ENCODE results near the gene OR52H1.
"Not testable (repeated sequence)": the region's sequence is repeated elsewhere in the genome, so short reads cannot be mapped to it uniquely, and the experiment has no call there.

The OR52H1 gene

DNA sequence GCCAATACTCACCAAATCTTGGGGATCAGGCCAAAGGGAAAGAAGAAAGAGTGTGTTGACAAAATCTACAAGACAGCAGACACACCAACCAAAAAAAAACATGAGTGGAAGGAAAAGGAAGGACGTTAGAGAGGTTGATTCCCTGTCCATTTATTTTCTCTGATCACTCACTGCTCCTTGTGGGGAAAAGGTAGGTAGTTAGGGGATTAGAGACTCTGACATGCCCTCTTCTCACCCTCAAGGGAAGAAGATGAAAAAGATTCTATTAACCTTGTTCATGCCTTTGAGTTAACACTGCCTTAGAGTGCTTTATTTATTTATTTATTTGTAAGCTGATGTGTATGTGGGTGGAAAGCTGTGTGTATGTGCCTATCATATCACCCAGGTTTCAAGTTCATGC, at the start of gene OR52H1:
TSS of gene OR52H1 (minus strand) at position 101 of the 400 bp plus-strand sequence. CDS start 3,035 bp downstream, outside the sequence.
- H3K27ac Mint-ChIP-seq (ENCODE audit: low read depth), result no peak within 1 kb of the TSS
- no peaks in the 10 kb centered on the region for H3K9me3 Mint-ChIP-seq
- no peak within 1 kb of the TSS for H3K4me3 Mint-ChIP-seq
- no peaks in the 10 kb centered on the region for H3K36me3 Mint-ChIP-seq (ENCODE audit: insufficient read depth)
- ATAC-seq (replicated peaks; ENCODE audit: extremely low read depth, poor library complexity, severe bottlenecking) (no peak), DNase-seq (ENCODE audit: low spot score in 2 of 2) (no peak)
- H3K27me3 Mint-ChIP-seq, result peaks cover 25% of the 10 kb centered on the region
- no peaks in the 10 kb centered on the region for H3K4me1 Mint-ChIP-seq

DNA sequence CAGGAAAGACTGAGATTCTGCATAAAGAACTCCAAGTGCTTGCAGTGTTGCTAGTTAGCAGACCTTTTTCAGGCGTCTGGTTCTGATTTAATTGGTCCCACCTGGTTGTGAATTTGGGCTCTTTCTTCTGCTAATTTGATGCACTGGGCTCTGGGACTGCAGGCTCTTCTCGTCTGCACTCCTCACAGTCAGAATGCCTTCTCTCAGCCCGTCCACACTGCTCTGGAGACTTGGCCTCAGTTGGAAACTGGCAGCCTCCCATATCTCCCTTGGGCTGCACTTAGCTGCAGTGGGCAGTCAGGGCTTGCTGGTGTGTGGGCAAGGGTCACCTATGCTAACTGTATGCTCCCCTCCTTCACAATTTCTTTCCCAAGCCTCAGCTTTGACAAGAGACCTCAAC, 49.6 kb upstream of the OR52H1 start:
- H3K4me3 Mint-ChIP-seq, result no peak overlapping the region
- H3K27ac Mint-ChIP-seq (ENCODE audit: low read depth), result no peak overlapping the region
- no peaks in the 10 kb centered on the region for H3K9me3 Mint-ChIP-seq
- peaks cover 1% of the 10 kb centered on the region for H3K36me3 Mint-ChIP-seq (ENCODE audit: insufficient read depth)
- H3K4me1 Mint-ChIP-seq, result no peaks in the 10 kb centered on the region
- DNase-seq (ENCODE audit: low spot score in 2 of 2) (no peak), ATAC-seq (replicated peaks; ENCODE audit: extremely low read depth, poor library complexity, severe bottlenecking) (no peak)
- H3K27me3 Mint-ChIP-seq, result peaks cover 25% of the 10 kb centered on the region

DNA sequence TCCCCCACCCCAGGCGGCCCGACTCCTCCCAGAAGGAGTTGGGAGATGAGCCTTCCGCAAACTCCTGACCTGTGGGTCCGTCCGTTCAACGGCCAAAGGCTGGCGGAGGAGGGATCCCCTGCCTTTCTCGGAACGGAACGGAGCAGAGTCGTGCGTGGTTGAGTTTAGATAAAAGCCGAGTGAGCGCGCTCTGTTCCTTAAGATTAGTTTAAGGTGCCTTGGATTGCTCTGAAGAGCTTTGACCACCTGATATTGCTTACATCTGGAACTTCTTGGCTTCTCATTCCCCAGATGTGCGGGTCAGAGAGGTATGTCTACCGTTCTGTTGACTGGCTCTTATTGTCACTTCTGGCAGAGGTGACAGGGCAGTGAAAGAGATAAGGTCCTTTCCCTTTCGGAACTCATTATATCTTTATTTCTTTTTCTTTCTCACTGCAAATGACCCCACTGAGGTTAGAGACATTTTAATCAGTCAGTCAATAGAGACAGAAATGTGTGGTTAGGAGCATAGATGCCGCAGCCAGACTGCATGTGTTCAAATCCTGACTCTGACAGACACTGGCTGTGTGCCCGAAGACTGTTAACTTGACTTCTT, 48.4 kb upstream of the OR52H1 start, which contains the start of gene TRIM6:
TSS of gene TRIM6 (plus strand) at position 31 of the 595 bp plus-strand sequence. CDS start at position 292, 261 bp downstream.
- peak within 1 kb of the TSS; percentile 53 for H3K4me3 Mint-ChIP-seq
- H3K36me3 Mint-ChIP-seq (ENCODE audit: insufficient read depth), result peaks cover 1% of the 10 kb centered on the region
- no peak within 1 kb of the TSS for H3K27ac Mint-ChIP-seq (ENCODE audit: low read depth)
- H3K4me1 Mint-ChIP-seq, result no peaks in the 10 kb centered on the region
- ATAC-seq (replicated peaks; ENCODE audit: extremely low read depth, poor library complexity, severe bottlenecking), result no peak
- no peaks in the 10 kb centered on the region for H3K9me3 Mint-ChIP-seq
- no peak for DNase-seq (ENCODE audit: low spot score in 2 of 2)
- peaks cover 25% of the 10 kb centered on the region for H3K27me3 Mint-ChIP-seq

DNA sequence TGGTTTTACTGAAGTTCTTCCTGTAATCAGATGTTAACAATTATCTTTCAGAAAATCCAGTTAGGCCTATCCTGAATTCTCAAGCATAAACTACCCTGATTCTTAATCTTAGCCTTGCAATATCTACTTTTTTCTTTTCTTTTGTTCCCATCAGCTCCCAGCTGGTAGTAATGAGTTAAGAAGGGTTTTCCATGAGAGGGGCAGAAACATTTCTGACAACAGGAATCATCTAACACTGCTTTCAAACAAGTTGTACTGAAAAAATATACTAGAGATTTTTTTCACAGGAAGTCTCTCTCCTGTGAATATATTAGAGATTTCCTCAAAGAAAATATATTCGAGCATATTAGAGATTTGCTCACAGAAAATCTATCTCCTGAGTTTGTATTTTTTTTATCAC, 44.8 kb upstream of the OR52H1 start:
- no peak for ATAC-seq (replicated peaks; ENCODE audit: extremely low read depth, poor library complexity, severe bottlenecking)

DNA sequence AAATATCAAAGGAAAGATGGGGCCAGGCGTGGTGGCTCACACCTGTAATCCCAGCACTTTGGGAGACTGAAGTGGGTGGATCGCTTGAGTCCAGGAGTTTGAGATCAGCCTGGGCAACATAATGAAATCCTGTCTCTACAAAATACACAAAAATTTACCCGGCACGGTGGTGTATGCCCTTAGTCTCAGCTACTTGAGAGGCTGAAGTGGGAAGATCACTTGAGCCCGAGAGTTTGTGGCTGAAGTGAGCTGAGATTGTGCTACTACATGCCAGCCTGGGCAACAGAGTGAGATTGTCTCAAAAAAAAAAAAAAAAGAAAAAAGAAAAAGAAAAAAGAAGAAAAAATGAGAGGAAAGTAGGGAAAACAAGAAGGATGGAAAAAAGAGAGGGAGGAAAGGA, 44.3 kb upstream of the OR52H1 start:
- ATAC-seq (replicated peaks; ENCODE audit: extremely low read depth, poor library complexity, severe bottlenecking) (no peak), DNase-seq (ENCODE audit: low spot score in 2 of 2) (no peak)
- H3K9me3 Mint-ChIP-seq, result no peaks in the 10 kb centered on the region
- no peak overlapping the region for H3K4me3 Mint-ChIP-seq
- H3K36me3 Mint-ChIP-seq (ENCODE audit: insufficient read depth), result peaks cover 1% of the 10 kb centered on the region
- no peaks in the 10 kb centered on the region for H3K4me1 Mint-ChIP-seq
- H3K27me3 Mint-ChIP-seq, result peaks cover 17% of the 10 kb centered on the region
- peak overlapping the region; percentile 75 for H3K27ac Mint-ChIP-seq (ENCODE audit: low read depth)

More for the DNA sequence above, 44.8 kb upstream of the OR52H1 start:
- Mint-ChIP-seq H3K4me1 (no peaks in the 10 kb centered on the region), H3K36me3 (ENCODE audit: insufficient read depth) (peaks cover 1% of the 10 kb centered on the region), H3K4me3 (no peak overlapping the region), H3K27ac (ENCODE audit: low read depth) (peak overlapping the region; percentile 75), H3K27me3 (peaks cover 22% of the 10 kb centered on the region), H3K9me3 (no peaks in the 10 kb centered on the region)
- no peak for DNase-seq (ENCODE audit: low spot score in 2 of 2)

DNA sequence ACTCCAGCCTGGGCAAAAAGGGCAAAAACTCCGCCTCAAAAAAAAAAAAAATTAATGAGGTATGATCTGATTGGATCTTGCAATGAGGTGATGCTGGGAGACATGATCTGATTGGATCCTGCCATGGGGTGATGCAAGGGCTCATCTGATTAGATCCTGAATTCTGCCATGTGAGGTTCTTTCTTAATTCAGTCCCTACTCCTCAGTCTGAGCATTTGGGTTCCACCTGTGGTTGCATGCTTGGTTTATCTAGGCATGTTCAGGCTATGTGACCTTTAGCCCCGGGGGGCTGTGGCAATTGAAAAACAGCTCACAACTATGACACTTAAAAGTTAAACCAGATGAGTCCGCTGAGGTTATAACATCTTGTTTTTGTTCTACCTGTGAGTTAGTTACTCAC, 43.3 kb upstream of the OR52H1 start:
- no peaks in the 10 kb centered on the region for H3K36me3 Mint-ChIP-seq (ENCODE audit: insufficient read depth)
- no peak overlapping the region for H3K4me3 Mint-ChIP-seq
- DNase-seq (ENCODE audit: low spot score in 2 of 2) (no peak), ATAC-seq (replicated peaks; ENCODE audit: extremely low read depth, poor library complexity, severe bottlenecking) (no peak)
- peaks cover 7% of the 10 kb centered on the region for H3K27me3 Mint-ChIP-seq
- no peaks in the 10 kb centered on the region for H3K4me1 Mint-ChIP-seq
- H3K9me3 Mint-ChIP-seq, result no peaks in the 10 kb centered on the region
- no peak overlapping the region for H3K27ac Mint-ChIP-seq (ENCODE audit: low read depth)

DNA sequence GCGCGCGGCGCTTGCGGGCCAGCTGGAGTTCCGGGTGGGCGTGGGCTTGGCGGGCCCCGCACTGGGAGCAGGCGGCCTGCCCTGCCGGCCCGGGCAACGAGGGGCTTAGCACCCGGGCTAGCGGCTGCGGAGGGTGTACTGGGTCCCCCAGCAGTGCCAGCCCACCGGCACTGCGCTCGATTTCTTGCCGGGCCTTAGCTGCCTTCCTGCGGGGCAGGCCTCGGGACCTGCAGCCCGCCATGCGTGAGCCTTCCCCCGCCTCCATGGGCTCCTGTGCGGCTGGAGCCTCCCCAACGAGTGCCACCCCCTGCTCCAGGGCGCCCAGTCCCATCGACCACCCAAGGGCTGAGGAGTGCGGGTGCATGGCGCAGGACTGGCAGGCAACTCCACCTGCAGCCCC, 41.6 kb upstream of the OR52H1 start:
- not testable (repeated sequence) for H3K27me3 Mint-ChIP-seq; H3K27ac Mint-ChIP-seq (ENCODE audit: low read depth); H3K4me1 Mint-ChIP-seq; ATAC-seq (replicated peaks; ENCODE audit: extremely low read depth, poor library complexity, severe bottlenecking); H3K36me3 Mint-ChIP-seq (ENCODE audit: insufficient read depth); H3K9me3 Mint-ChIP-seq; H3K4me3 Mint-ChIP-seq; DNase-seq (ENCODE audit: low spot score in 2 of 2)

DNA sequence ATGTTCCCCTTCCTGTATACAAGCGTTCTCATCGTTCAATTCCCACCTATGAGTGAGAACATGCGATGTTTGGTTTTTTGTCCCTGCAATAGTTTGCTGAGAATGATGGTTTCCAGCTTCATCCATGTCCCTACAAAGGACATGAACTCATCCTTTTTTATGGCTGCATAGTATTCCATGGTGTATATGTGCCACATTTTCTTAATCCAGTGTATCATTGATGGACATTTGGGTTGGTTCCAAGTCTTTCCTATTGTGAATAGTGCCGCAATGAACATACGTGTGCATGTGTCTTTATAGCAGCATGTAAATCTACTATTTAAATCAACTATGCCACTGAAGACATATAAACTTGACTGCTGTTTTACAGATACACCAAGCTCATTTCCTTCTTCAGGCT, 36.1 kb upstream of the OR52H1 start:
- DNase-seq (ENCODE audit: low spot score in 2 of 2); H3K4me1 Mint-ChIP-seq; ATAC-seq (replicated peaks; ENCODE audit: extremely low read depth, poor library complexity, severe bottlenecking); H3K27ac Mint-ChIP-seq (ENCODE audit: low read depth); H3K27me3 Mint-ChIP-seq; H3K36me3 Mint-ChIP-seq (ENCODE audit: insufficient read depth); H3K9me3 Mint-ChIP-seq; H3K4me3 Mint-ChIP-seq: not testable (repeated sequence)

DNA sequence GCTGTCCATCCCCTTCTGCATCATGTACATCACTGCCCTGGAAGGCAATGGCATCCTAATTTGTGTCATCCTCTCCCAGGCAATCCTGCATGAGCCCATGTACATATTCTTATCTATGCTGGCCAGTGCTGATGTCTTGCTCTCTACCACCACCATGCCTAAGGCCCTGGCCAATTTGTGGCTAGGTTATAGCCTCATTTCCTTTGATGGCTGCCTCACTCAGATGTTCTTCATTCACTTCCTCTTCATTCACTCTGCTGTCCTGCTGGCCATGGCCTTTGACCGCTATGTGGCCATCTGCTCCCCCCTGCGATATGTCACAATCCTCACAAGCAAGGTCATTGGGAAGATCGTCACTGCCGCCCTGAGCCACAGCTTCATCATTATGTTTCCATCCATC, 32.7 kb upstream of the OR52H1 start:
- H3K27ac Mint-ChIP-seq (ENCODE audit: low read depth), result no peak overlapping the region
- ATAC-seq (replicated peaks; ENCODE audit: extremely low read depth, poor library complexity, severe bottlenecking) (no peak), DNase-seq (ENCODE audit: low spot score in 2 of 2) (no peak)
- no peaks in the 10 kb centered on the region for H3K4me1 Mint-ChIP-seq
- H3K4me3 Mint-ChIP-seq, result no peak overlapping the region
- H3K36me3 Mint-ChIP-seq (ENCODE audit: insufficient read depth), result no peaks in the 10 kb centered on the region
- no peaks in the 10 kb centered on the region for H3K9me3 Mint-ChIP-seq
- no peaks in the 10 kb centered on the region for H3K27me3 Mint-ChIP-seq

DNA sequence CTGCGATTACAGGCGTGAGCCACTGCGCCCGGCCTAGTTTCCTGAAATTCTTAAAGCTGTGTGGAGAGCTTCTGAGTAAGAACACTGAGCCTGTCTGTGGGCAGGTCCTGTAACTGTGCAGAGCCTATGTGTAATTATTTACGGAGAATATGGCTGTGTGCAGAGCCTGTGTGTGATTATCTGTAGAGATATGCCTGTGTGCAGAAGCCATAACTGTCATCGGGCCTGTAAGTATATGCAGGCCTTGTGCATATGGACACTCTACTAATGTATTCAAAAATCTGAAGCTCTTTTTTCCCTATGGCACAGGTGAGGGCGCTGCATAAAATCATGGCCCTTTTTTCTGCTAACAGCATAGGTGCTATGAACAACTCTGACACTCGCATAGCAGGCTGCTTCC, 32.2 kb upstream of the OR52H1 start, which contains the start of gene OR52B6:
TSS of gene OR52B6 (plus strand) at position 301 of the 400 bp plus-strand sequence. CDS start at position 301, 0 bp downstream.
- DNase-seq (ENCODE audit: low spot score in 2 of 2) (no peak), ATAC-seq (replicated peaks; ENCODE audit: extremely low read depth, poor library complexity, severe bottlenecking) (no peak)
- Mint-ChIP-seq H3K36me3 (ENCODE audit: insufficient read depth) (no peaks in the 10 kb centered on the region), H3K4me1 (no peaks in the 10 kb centered on the region), H3K9me3 (no peaks in the 10 kb centered on the region), H3K27me3 (no peaks in the 10 kb centered on the region), H3K4me3 (no peak within 1 kb of the TSS), H3K27ac (ENCODE audit: low read depth) (no peak within 1 kb of the TSS)

DNA sequence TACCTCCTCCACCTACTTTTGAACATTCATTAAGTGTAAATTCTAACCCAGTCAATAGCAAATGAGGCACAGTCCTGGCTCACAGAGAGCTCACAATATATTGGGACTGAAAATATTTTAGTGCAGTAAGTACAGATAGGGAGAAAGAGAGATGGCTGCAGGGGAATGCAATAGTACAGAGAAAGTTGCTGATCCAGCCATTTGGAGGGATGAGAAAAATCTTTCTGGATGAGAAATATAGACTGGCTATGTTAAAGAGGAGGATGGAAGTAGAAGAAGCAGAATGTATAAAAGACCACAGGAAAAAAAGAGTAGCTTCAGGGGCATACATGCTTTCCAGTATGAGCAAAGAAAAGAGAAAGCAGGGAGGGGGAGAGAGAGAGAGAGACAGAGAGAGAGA, 28.8 kb upstream of the OR52H1 start:
- no peak for DNase-seq (ENCODE audit: low spot score in 2 of 2)
- Mint-ChIP-seq H3K9me3 (no peaks in the 10 kb centered on the region), H3K4me3 (no peak overlapping the region), H3K4me1 (no peaks in the 10 kb centered on the region), H3K27me3 (no peaks in the 10 kb centered on the region), H3K27ac (ENCODE audit: low read depth) (no peak overlapping the region), H3K36me3 (ENCODE audit: insufficient read depth) (no peaks in the 10 kb centered on the region)
- ATAC-seq (replicated peaks; ENCODE audit: extremely low read depth, poor library complexity, severe bottlenecking), result no peak

DNA sequence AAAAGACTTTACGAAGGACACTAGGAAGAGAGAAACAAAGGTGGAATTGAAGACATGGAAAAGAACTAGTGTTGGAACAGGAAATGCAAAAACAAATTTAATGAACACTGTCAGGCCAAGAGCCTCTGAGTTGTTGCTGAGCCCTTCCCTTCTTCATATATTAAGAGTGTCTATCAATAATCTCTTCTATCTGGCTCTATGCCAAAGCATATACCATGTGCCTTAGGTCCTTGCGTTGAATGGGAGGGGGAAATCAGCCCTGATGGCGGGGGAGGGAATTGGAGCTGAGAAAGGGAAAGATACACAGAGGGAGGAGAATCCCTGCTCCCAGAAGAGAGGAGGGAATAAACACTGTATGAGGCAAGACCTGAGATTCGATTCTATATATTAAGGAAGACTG, 26.8 kb upstream of the OR52H1 start:
- ATAC-seq (replicated peaks; ENCODE audit: extremely low read depth, poor library complexity, severe bottlenecking), result no peak
- no peaks in the 10 kb centered on the region for H3K4me1 Mint-ChIP-seq
- H3K36me3 Mint-ChIP-seq (ENCODE audit: insufficient read depth), result no peaks in the 10 kb centered on the region
- H3K27ac Mint-ChIP-seq (ENCODE audit: low read depth), result no peak overlapping the region
- no peak for DNase-seq (ENCODE audit: low spot score in 2 of 2)
- H3K9me3 Mint-ChIP-seq, result no peaks in the 10 kb centered on the region
- H3K4me3 Mint-ChIP-seq, result no peak overlapping the region
- peaks cover 10% of the 10 kb centered on the region for H3K27me3 Mint-ChIP-seq

DNA sequence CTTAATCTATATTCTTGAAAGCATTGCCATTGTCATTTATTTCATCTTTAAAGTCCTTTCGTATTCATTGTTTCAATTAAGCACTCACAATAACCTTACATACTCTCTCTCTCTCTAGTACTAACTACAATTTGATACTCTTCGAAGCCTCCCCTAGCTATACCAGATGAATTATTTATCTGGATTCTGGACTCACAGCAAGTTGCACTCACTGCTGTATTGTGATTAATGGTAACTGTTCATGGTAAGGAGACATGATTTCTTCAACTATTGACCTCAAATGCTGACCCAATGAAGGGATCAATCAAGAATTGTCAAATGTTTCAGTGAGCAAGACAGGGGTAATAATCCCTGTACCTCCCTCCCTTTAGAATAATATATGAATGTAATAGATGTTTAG, 26.3 kb upstream of the OR52H1 start:
- ATAC-seq (replicated peaks; ENCODE audit: extremely low read depth, poor library complexity, severe bottlenecking) (no peak), DNase-seq (ENCODE audit: low spot score in 2 of 2) (no peak)
- no peaks in the 10 kb centered on the region for H3K4me1 Mint-ChIP-seq

More for the DNA sequence above, 26.3 kb upstream of the OR52H1 start:
- H3K36me3 Mint-ChIP-seq (ENCODE audit: insufficient read depth), result no peaks in the 10 kb centered on the region
- H3K27me3 Mint-ChIP-seq, result peaks cover 10% of the 10 kb centered on the region
- H3K27ac Mint-ChIP-seq (ENCODE audit: low read depth), result no peak overlapping the region
- no peaks in the 10 kb centered on the region for H3K9me3 Mint-ChIP-seq
- H3K4me3 Mint-ChIP-seq, result no peak overlapping the region
